ENCODE data around the gene MOK.

The MOK gene

GRCh38 chr14:102278631-102278935 lies 26.4 kb downstream of the MOK start:
- H3K4me1 Mint-ChIP-seq, result peaks cover 11% of the 10 kb centered on the region
- no peak overlapping the region for H3K4me3 Mint-ChIP-seq
- H3K36me3 Mint-ChIP-seq (ENCODE audit: low read depth), result peaks cover 26% of the 10 kb centered on the region
- peaks cover 4% of the 10 kb centered on the region for H3K9me3 Mint-ChIP-seq
- H3K27ac Mint-ChIP-seq, result no peak overlapping the region
- TF ChIP-seq CTCF (IDR thresholded peaks at IDR 0.05; ENCODE audit: unreplicated experiment in 3 of 3), result no peak
- H3K27me3 Mint-ChIP-seq (ENCODE audit: low read depth), result no peaks in the 10 kb centered on the region

GRCh38 chr14:102277874-102278630 lies 26.9 kb downstream of the MOK start:
- Mint-ChIP-seq H3K4me3 (no peak overlapping the region), H3K27ac (no peak overlapping the region), H3K27me3 (ENCODE audit: low read depth) (no peaks in the 10 kb centered on the region), H3K9me3 (peaks cover 4% of the 10 kb centered on the region), H3K4me1 (peaks cover 11% of the 10 kb centered on the region), H3K36me3 (ENCODE audit: low read depth) (peaks cover 26% of the 10 kb centered on the region)
- no peak for TF ChIP-seq CTCF (IDR thresholded peaks at IDR 0.05; ENCODE audit: unreplicated experiment in 3 of 3)

- no peaks in the 10 kb centered on the region for H3K27me3 Mint-ChIP-seq (ENCODE audit: low read depth)
Measured at GRCh38 chr14:102275866-102276265, 29.1 kb downstream of the MOK start.

GRCh38 chr14:102272392-102272791 lies 32.6 kb downstream of the MOK start:
- no peak overlapping the region for H3K27ac Mint-ChIP-seq
- no peaks in the 10 kb centered on the region for H3K27me3 Mint-ChIP-seq (ENCODE audit: low read depth)
- peaks cover 18% of the 10 kb centered on the region for H3K36me3 Mint-ChIP-seq (ENCODE audit: low read depth)
- H3K4me1 Mint-ChIP-seq, result no peaks in the 10 kb centered on the region
- no peak overlapping the region for H3K4me3 Mint-ChIP-seq
- H3K9me3 Mint-ChIP-seq, result peaks cover 4% of the 10 kb centered on the region
- TF ChIP-seq CTCF (IDR thresholded peaks at IDR 0.05; ENCODE audit: unreplicated experiment in 3 of 3), result no peak

More at GRCh38 chr14:102275866-102276265, 29.1 kb downstream of the MOK start:
- Mint-ChIP-seq H3K4me1 (peaks cover 11% of the 10 kb centered on the region), H3K4me3 (no peak overlapping the region), H3K36me3 (ENCODE audit: low read depth) (peaks cover 26% of the 10 kb centered on the region), H3K27ac (no peak overlapping the region), H3K9me3 (peaks cover 4% of the 10 kb centered on the region)
- no peak for TF ChIP-seq CTCF (IDR thresholded peaks at IDR 0.05; ENCODE audit: unreplicated experiment in 3 of 3)

GRCh38 chr14:102264775-102265174 lies 40.2 kb downstream of the MOK start:
- no peaks in the 10 kb centered on the region for H3K36me3 Mint-ChIP-seq (ENCODE audit: low read depth)
- peaks cover 6% of the 10 kb centered on the region for H3K4me1 Mint-ChIP-seq
- no peaks in the 10 kb centered on the region for H3K27me3 Mint-ChIP-seq (ENCODE audit: low read depth)
- H3K27ac Mint-ChIP-seq, result no peak overlapping the region
- H3K4me3 Mint-ChIP-seq, result no peak overlapping the region
- no peak for TF ChIP-seq CTCF (IDR thresholded peaks at IDR 0.05; ENCODE audit: unreplicated experiment in 3 of 3)
- H3K9me3 Mint-ChIP-seq, result no peaks in the 10 kb centered on the region

GRCh38 chr14:102264355-102264754 lies 40.6 kb downstream of the MOK start:
- no peak for TF ChIP-seq CTCF (IDR thresholded peaks at IDR 0.05; ENCODE audit: unreplicated experiment in 3 of 3)
- Mint-ChIP-seq H3K9me3 (no peaks in the 10 kb centered on the region), H3K27ac (no peak overlapping the region), H3K27me3 (ENCODE audit: low read depth) (no peaks in the 10 kb centered on the region), H3K36me3 (ENCODE audit: low read depth) (no peaks in the 10 kb centered on the region), H3K4me1 (peaks cover 6% of the 10 kb centered on the region), H3K4me3 (no peak overlapping the region)

Data from nephron (organoid).